Measurements from ENCODE around the gene PIAS1. TPM values are rescaled to one million over a fixed set of nuclear protein-coding genes. Genes with fewer than 3 reads are reported as not detected.

The PIAS1 gene
- total RNA-seq, 2 donors from 2014 or later = 24.1 to 63.3 TPM

GRCh38 chr15:68027388-68027787, 26.7 kb upstream of the PIAS1 start:
- DNase-seq (no peak), ATAC-seq (no peak)
- H3K27ac ChIP-seq = no peak overlapping the region
- H3K9me3 ChIP-seq = no peaks in the 10 kb centered on the region
- intact Hi-C loops (cut with DNase I) = no loop called here
- H3K36me3 ChIP-seq (replicated peaks in 1 of 2; ENCODE audit: insufficient read depth in 1 of 2, low read depth in 2 of 2) = no peaks in the 10 kb centered on the region
- H3K4me1 ChIP-seq = peaks cover 10% of the 10 kb centered on the region
- TF ChIP-seq POLR2A (IDR thresholded peaks at IDR 0.05) = no peak
- TF ChIP-seq, protein P1, sequence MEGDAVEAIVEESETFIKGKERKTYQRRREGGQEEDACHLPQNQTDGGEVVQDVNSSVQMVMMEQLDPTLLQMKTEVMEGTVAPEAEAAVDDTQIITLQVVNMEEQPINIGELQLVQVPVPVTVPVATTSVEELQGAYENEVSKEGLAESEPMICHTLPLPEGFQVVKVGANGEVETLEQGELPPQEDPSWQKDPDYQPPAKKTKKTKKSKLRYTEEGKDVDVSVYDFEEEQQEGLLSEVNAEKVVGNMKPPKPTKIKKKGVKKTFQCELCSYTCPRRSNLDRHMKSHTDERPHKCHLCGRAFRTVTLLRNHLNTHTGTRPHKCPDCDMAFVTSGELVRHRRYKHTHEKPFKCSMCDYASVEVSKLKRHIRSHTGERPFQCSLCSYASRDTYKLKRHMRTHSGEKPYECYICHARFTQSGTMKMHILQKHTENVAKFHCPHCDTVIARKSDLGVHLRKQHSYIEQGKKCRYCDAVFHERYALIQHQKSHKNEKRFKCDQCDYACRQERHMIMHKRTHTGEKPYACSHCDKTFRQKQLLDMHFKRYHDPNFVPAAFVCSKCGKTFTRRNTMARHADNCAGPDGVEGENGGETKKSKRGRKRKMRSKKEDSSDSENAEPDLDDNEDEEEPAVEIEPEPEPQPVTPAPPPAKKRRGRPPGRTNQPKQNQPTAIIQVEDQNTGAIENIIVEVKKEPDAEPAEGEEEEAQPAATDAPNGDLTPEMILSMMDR (IDR thresholded peaks at IDR 0.05) = no peak
- 58 to 85% methylated on average over 4 to 9 of the region's 9 CpGs for WGBS, 2 donors
- H3K4me3 ChIP-seq = no peak overlapping the region
- no peaks in the 10 kb centered on the region for H3K27me3 ChIP-seq

GRCh38 chr15:68028137-68028887, 25.8 kb upstream of the PIAS1 start:
- H3K36me3 ChIP-seq (replicated peaks in 1 of 2; ENCODE audit: insufficient read depth in 1 of 2, low read depth in 2 of 2) = no peaks in the 10 kb centered on the region
- DNase-seq (no peak), ATAC-seq (no peak)
- no peak for TF ChIP-seq POLR2A (IDR thresholded peaks at IDR 0.05)
- TF ChIP-seq, protein P1 (IDR thresholded peaks at IDR 0.05) = no peak
- no peaks in the 10 kb centered on the region for H3K27me3 ChIP-seq
- 74 to 87% methylated on average over 7 of the region's 7 CpGs for WGBS, 2 donors
- H3K4me3 ChIP-seq = no peak overlapping the region
- intact Hi-C loops (cut with DNase I) = no loop called here
- no peak overlapping the region for H3K27ac ChIP-seq
- H3K9me3 ChIP-seq = no peaks in the 10 kb centered on the region
- H3K4me1 ChIP-seq = peaks cover 10% of the 10 kb centered on the region

DNA sequence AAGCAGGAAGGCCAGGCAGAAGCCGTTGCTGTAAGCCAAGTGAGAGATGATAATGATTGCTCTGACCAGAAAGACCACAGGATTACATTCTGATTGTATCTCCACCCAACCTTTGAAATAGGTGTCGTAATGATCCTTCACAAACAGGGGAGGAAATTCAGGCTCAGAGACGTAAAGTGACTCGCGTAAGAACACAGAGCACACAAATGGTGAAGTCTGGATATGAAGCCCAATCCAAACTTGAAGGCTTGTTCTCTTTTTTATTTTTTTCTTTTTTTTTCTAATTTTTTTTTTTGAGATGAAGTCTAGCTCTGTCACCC, 25.3 kb upstream of the PIAS1 start:
- 88 to 92% methylated on average over 5 of the region's 5 CpGs for WGBS, 2 donors
- no peak overlapping the region for H3K4me3 ChIP-seq
- DNase-seq (no peak), ATAC-seq (no peak)
- intact Hi-C loops (cut with DNase I) = no loop called here
- H3K27ac ChIP-seq = no peak overlapping the region
- H3K27me3 ChIP-seq = no peaks in the 10 kb centered on the region
- H3K4me1 ChIP-seq = peaks cover 10% of the 10 kb centered on the region
- no peaks in the 10 kb centered on the region for H3K36me3 ChIP-seq (replicated peaks in 1 of 2; ENCODE audit: insufficient read depth in 1 of 2, low read depth in 2 of 2)
- no peaks in the 10 kb centered on the region for H3K9me3 ChIP-seq
- TF ChIP-seq POLR2A (IDR thresholded peaks at IDR 0.05) = no peak
- TF ChIP-seq, protein P1 (IDR thresholded peaks at IDR 0.05) = no peak

- intact Hi-C loops (cut with DNase I) = no loop called here
- DNase-seq = no peak
Measured at GRCh38 chr15:68029959-68030358, 24.2 kb upstream of the PIAS1 start.

More at GRCh38 chr15:68029959-68030358, 24.2 kb upstream of the PIAS1 start:
- no peak overlapping the region for H3K4me3 ChIP-seq
- no peaks in the 10 kb centered on the region for H3K27me3 ChIP-seq
- H3K9me3 ChIP-seq = no peaks in the 10 kb centered on the region
- no peaks in the 10 kb centered on the region for H3K36me3 ChIP-seq (replicated peaks in 1 of 2; ENCODE audit: insufficient read depth in 1 of 2, low read depth in 2 of 2)
- no peak overlapping the region for H3K27ac ChIP-seq
- no peak for ATAC-seq
- TF ChIP-seq, protein P1 (IDR thresholded peaks at IDR 0.05) = no peak
- TF ChIP-seq POLR2A (IDR thresholded peaks at IDR 0.05) = no peak
- H3K4me1 ChIP-seq = peaks cover 10% of the 10 kb centered on the region

All from body of pancreas (tissue), 4 donors.